SK-N-DZ (cell line): ENCODE data around the gene HIRA.

Source experiments
- DNase-seq: peaks from one replicate; pipeline ENCODE4 v3.0.0-alpha.2; 2015; ENCODE audit warnings: low spot score
- small RNA-seq, 2 experiments: library from RNA; depleted of rRNA; stranded (forward); fragments of <200 nt; gene quantifications; one replicate each; pipeline ENCODE3, GENCODE V24; 2014

Gene HIRA

GRCh38 chr22:19287076-19287707, 144.3 kb downstream of the HIRA start:
- DNase-seq = no peak

GRCh38 chr22:19285831-19286230, 145.7 kb downstream of the HIRA start:
- no peak for DNase-seq

Small RNAs within 50 kb of the gene (small RNA-seq; reads per million reads assigned to genes)
- 0 reads per million in 2 experiments for gene RN7SL168P
